Right cardiac atrium (tissue), 5 donors: Measurements from ENCODE around the gene ADORA1. TPM values are rescaled to one million over a fixed set of nuclear protein-coding genes. Genes with fewer than 3 reads are reported as not detected.

Source experiments
- ATAC-seq, 2 donors: fragments of 200-7000 bp; cut with Tn5 transposase; one replicate each; pipeline versions ENCODE4 v1.8.0 to v1.9.1; 2020; ENCODE audit warnings: moderate library complexity in 2 of 2, mild to moderate bottlenecking in 1 of 2
- DNase-seq, 3 donors: peaks; one replicate each; pipeline ENCODE4 v3.0.0-alpha.2; 2020
- H3K27ac ChIP-seq: one replicate; pipeline ENCODE4 v1.5.1; 2013; ENCODE audit warnings: mild to moderate bottlenecking, low read length, control low read depth, moderate library complexity
- H3K27me3 ChIP-seq: one replicate; pipeline ENCODE4 v1.6.1; 2013; ENCODE audit not compliant: control insufficient read depth, insufficient read depth
- H3K4me1 ChIP-seq: one replicate; pipeline ENCODE4 v1.6.1; 2013; ENCODE audit warnings: low read length; ENCODE audit not compliant: control insufficient read depth, insufficient read depth
- H3K4me3 ChIP-seq: one replicate; pipeline ENCODE4 v1.5.1; 2013; ENCODE audit warnings: low read length, control low read depth
- H3K9me3 ChIP-seq: one replicate; pipeline ENCODE4 v1.6.1; 2013; ENCODE audit warnings: low read length; ENCODE audit not compliant: control insufficient read depth
- WGBS: extraction: QIAGEN DNeasy Blood & Tissue Kit; methylation state at CpG from one replicate; pipeline ENCODE4 v1.1.7; 2013; 5-methylcytosine and 5-hydroxymethylcytosine counted together
- intact Hi-C, 4 donors: fragments of 100-400 bp; cut with DNase I; formaldehyde crosslinking; loops; one replicate each; pipeline versions ENCODE4 v1.11.0 to v1.14.0; 2022 to 2023
- polyA plus RNA-seq: library from polyadenylated mRNA; stranded (reverse); fragments of 200-250 nt; gene quantifications from one replicate; pipeline ENCODE4 v1.2.3, GENCODE V29; 2013
- total RNA-seq, 4 donors: library from RNA; stranded (reverse); fragmentation: NEBNext Ultra II Directional; extraction: Animal tissue kit (Norgen Biotek cat#: 25700); gene quantifications; one replicate each; pipeline ENCODE4 v1.2.1, GENCODE V29; 2021
- donor health status: healthy with polysubstance abuse.
- donor health status: DM: no; HTN: yes; CAD: no.
- donor health status: DM: no; HTN: no; CAD: no.
- donor health status: DM: no; HTN: yes; CAD: no; lungs with severe emphysema.
- donor health status: DM: yes; HTN: yes; CAD: no.

Gene ADORA1
- total and polyA plus RNA-seq, 5 donors, result 14.8 to 32.9 (median 23.5) TPM

- ATAC-seq (no peak), DNase-seq (no peak)
- no peak overlapping the region for H3K27ac ChIP-seq
- H3K27me3 ChIP-seq, result no peaks in the 10 kb centered on the region
- no peak overlapping the region for H3K4me3 ChIP-seq
- 88% methylated on average over 4 of the region's 4 CpGs for WGBS
- intact Hi-C loops, result no loop called here
- peaks cover 4% of the 10 kb centered on the region for H3K4me1 ChIP-seq
- no peaks in the 10 kb centered on the region for H3K9me3 ChIP-seq
Measured at GRCh38 chr1:203185585-203185984, 58.1 kb downstream of the ADORA1 start.

GRCh38 chr1:203186091-203186445 is 58.5 kb downstream of the ADORA1 start:
- Histone ChIP-seq H3K27me3 (no peaks in the 10 kb centered on the region), H3K9me3 (no peaks in the 10 kb centered on the region), H3K4me1 (peaks cover 4% of the 10 kb centered on the region), H3K27ac (no peak overlapping the region), H3K4me3 (no peak overlapping the region)
- intact Hi-C loops, result no loop called here
- no peak for ATAC-seq
- no peak for DNase-seq
- WGBS, result 91% methylated on average over 5 of the region's 5 CpGs

DNA sequence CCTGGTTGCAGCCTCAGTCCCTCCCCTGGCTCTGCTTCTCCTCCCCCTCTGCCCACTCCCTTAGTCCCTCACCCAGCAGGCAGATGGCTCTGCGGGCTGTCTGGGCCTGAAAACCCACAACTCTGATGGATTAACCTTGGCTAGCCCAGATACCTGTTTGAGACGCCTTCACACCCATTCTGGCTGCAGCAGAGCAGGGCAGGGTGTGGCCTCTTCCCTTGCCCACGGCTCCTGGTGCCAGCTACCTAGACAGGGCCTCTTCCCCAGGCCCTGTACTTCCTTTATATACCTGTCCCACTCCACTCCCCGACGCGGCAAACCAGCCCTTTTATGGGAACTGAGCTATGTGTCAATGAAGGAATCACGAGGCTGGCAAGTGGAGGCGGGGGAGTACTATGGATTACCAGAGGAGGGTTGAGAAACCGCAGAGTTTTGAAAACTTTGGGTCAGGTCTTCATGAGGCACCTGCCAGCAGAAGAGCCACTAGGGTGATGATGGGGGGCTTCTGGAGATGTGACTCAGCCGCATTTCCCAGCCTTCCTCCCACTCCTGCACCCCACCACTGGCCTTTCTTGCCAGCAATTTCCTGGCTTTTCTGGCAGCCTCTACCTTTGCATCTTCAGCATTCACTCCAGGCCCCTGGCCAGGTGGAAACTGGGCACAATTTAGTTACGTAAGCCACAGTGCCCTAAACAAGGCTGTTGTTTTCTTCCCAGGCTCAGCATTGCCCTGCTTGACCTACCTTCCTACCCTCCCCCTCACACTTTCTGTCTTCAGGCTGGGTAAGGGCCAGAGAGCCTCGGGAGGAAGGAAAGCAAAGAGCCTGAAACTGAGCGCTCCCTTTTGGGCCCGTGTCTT is 59.1 kb downstream of the ADORA1 start, which contains the start of gene CHI3L1:
Gene CHI3L1 (minus strand): TSS at position 259 of the 858 bp plus-strand sequence. CDS start 81 bp downstream, at position 178.
- no peak within 1 kb of the TSS for H3K27ac ChIP-seq
- DNase-seq, result no peak
- WGBS, result 44% methylated on average over 14 of the region's 14 CpGs
- H3K9me3 ChIP-seq, result no peaks in the 10 kb centered on the region
- ATAC-seq, result peak; percentile 24 to 30
- intact Hi-C loops, result no loop called here
- no peaks in the 10 kb centered on the region for H3K27me3 ChIP-seq
- H3K4me1 ChIP-seq, result peaks cover 4% of the 10 kb centered on the region
- H3K4me3 ChIP-seq, result no peak within 1 kb of the TSS

DNA sequence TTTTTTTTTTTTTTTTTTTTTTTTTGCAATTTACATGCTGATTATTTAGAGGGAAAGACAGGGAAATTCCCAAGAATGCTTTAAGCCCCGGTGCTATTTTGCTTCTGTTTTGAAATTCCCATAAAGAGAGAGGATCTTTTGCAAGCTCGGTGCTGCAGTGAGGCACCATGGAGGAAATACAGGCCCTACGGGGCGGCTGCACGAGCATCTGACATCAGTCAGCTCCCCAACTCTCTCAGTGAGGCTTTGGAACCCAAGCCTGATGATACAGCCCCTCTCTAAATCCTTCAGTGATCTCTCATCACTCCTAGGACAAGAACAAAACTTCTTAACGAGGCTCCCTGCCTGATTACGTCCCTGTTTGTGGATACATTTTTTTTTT is 59.8 kb downstream of the ADORA1 start:
- Histone ChIP-seq H3K9me3 (no peaks in the 10 kb centered on the region), H3K4me3 (no peak overlapping the region), H3K27me3 (no peaks in the 10 kb centered on the region), H3K27ac (no peak overlapping the region), H3K4me1 (peaks cover 4% of the 10 kb centered on the region)
- no peak for DNase-seq
- 38% methylated on average over 7 of the region's 7 CpGs for WGBS
- no peak for ATAC-seq
- intact Hi-C loops, result no loop called here

GRCh38 chr1:203187689-203188264 is 60.3 kb downstream of the ADORA1 start:
- no peaks in the 10 kb centered on the region for H3K9me3 ChIP-seq
- H3K4me3 ChIP-seq, result no peak overlapping the region
- no peaks in the 10 kb centered on the region for H3K27me3 ChIP-seq
- DNase-seq, result no peak
- no peak overlapping the region for H3K27ac ChIP-seq
- intact Hi-C loops, result no loop called here
- ATAC-seq, result no peak
- H3K4me1 ChIP-seq, result peaks cover 4% of the 10 kb centered on the region
- WGBS, result 76% methylated on average over 3 of the region's 3 CpGs

DNA sequence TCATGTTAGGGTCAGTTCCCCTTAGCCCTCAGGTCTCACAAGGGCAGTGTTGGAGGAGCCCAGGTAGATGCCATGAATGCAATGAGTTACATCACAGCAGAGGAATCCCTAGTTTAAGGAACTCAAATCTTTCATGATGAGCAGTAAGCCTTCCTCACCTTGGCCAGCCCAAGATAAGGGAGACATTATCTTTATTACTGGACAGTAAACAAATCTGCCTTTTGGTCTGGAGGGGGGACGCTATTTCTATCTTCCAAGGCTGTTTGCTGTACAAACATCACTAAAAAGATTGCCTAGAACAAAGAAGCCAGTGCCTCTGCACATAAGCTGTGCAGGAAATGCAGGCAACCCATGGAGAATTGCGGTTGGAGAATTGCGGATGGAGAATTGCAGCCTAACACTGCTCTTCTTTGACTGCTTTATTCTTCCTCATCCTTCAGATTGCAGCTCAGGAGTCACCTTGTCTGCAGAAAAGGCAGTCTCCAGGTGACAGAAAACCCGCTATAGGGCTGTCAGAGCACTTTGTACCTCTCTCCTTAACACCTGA is 61.2 kb downstream of the ADORA1 start:
- H3K27ac ChIP-seq, result no peak overlapping the region
- no peaks in the 10 kb centered on the region for H3K27me3 ChIP-seq
- H3K4me3 ChIP-seq, result no peak overlapping the region
- ATAC-seq (no peak), DNase-seq (no peak)
- intact Hi-C loops, result no loop called here
- H3K9me3 ChIP-seq, result no peaks in the 10 kb centered on the region
- peaks cover 4% of the 10 kb centered on the region for H3K4me1 ChIP-seq
- WGBS, result 87% methylated on average over 4 of the region's 4 CpGs

DNA sequence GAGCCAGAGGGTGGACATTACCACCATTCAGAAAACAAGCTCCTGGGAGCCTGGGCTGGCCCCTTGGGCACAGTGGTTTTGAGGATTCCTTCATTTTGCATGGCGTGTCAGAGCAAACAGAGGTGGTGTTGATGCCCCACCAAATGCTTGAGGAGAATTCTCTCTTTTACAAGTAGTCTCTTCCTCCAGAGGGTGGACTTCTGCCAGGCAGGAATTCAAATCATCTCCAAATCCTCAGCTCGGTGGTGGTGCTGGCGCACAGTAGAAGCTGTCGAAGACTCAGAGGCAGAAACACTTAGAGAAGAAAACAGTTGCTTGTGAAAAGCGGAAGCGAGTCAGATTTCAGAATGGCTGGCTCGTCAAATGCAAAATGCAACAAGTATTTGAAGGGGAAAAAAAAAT is 62.4 kb downstream of the ADORA1 start:
- Histone ChIP-seq H3K4me1 (peaks cover 4% of the 10 kb centered on the region), H3K27ac (no peak overlapping the region), H3K4me3 (no peak overlapping the region), H3K27me3 (no peaks in the 10 kb centered on the region), H3K9me3 (no peaks in the 10 kb centered on the region)
- DNase-seq, result no peak
- intact Hi-C loops, result no loop called here
- ATAC-seq, result no peak
- WGBS, result 70% methylated on average over 7 of the region's 7 CpGs

- Histone ChIP-seq H3K27me3 (no peaks in the 10 kb centered on the region), H3K27ac (no peak overlapping the region), H3K4me1 (peaks cover 4% of the 10 kb centered on the region), H3K9me3 (no peaks in the 10 kb centered on the region), H3K4me3 (no peak overlapping the region)
- DNase-seq, result no peak
- 100% methylated on average over 2 of the region's 2 CpGs for WGBS
- no peak for ATAC-seq
- intact Hi-C loops, result no loop called here
Measured at GRCh38 chr1:203190949-203191348, 63.4 kb downstream of the ADORA1 start.

DNA sequence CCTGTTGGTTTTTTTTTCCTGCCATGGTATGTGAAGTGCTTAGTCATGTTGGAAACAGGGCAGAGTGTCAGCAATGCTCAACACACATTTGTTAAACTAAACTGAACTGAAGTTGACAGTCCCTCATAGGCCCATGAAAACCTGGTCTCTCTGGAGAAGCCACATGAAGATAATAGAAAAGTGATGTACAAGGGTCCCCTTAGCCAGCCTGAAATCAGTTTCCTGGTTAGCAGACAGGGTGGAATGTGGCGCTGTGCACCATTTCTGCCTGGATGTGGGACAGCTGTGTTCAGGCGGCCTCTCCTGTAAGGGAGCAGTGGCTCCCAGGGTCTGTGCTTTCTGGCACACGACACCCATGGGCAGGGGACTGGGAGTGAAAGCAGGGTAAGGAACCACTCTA is 68.8 kb downstream of the ADORA1 start:
- Histone ChIP-seq H3K27ac (no peak overlapping the region), H3K27me3 (no peaks in the 10 kb centered on the region), H3K4me1 (peaks cover 11% of the 10 kb centered on the region), H3K9me3 (no peaks in the 10 kb centered on the region), H3K4me3 (no peak overlapping the region)
- WGBS, result 90% methylated on average over 3 of the region's 3 CpGs
- ATAC-seq (no peak), DNase-seq (no peak)
- intact Hi-C loops, result no loop called here

DNA sequence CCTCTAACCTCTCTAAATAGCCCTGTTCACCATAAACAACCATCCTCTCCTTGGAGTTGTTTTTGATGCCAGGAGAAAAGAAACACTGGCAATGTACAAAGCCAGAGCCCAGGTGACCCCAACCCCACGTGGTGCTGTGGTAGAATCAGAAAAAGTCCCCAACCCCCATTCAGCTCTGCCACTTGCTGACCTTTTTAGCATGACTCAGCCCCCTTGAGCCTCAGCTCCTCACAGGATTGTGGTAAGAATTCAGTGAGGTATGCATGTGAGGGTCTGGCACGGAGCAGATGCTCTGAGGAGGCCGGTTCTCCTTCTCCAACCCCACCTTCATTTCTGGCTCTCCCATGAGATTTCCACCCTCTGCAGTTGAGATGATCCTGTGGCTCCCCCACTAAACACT is 70.1 kb downstream of the ADORA1 start:
- Histone ChIP-seq H3K4me1 (peaks cover 11% of the 10 kb centered on the region), H3K27ac (no peak overlapping the region), H3K27me3 (no peaks in the 10 kb centered on the region), H3K4me3 (no peak overlapping the region), H3K9me3 (no peaks in the 10 kb centered on the region)
- 66% methylated on average over 3 of the region's 3 CpGs for WGBS
- no peak for ATAC-seq
- intact Hi-C loops, result no loop called here
- no peak for DNase-seq

DNA sequence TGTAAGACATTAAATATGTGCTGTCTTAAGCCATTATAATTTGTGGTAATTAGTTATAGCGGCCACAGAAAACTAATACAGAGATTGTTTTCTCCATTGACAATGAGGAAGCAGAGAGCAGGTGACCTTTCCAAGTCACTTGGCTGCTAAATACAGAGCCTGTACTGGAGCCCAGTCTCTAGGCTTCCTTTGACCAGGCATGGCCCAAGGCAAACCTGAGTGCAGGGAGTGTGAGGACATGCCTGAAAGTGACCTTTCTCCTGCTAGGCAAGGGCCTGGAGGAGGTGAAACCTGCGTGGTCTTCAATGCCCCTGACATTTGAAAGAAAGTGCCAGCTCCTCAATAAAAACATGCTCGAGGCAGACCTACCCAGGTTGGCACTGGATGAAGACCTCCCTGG is 71.5 kb downstream of the ADORA1 start:
- Histone ChIP-seq H3K4me3 (no peak overlapping the region), H3K4me1 (peaks cover 11% of the 10 kb centered on the region), H3K27me3 (no peaks in the 10 kb centered on the region), H3K27ac (no peak overlapping the region), H3K9me3 (no peaks in the 10 kb centered on the region)
- intact Hi-C loops, result no loop called here
- 79% methylated on average over 3 of the region's 3 CpGs for WGBS
- ATAC-seq (no peak), DNase-seq (no peak)
